Urothelium cell line (cell line): ENCODE data around the gene IFI27.
A peak's percentile ranks its signal among the peaks of the same experiment; 100 is the strongest.
"Not testable (repeated sequence)": the region's sequence is repeated elsewhere in the genome, so short reads cannot be mapped to it uniquely, and the experiment has no call there.

Experiments used
- DNase-seq: peaks from one replicate; pipeline ENCODE4 v3.0.0; 2011; ENCODE audit warnings: low spot score, mixed read lengths
- FAIRE-seq: peaks from 2 replicates; lab custom pipeline; 2011; peaks lifted over from hg19 to GRCh38; lab: Jason Lieb, UNC

Gene IFI27

GRCh38 chr14:94110552-94111181 is at the start of gene IFI27:
Gene IFI27, plus strand, starts transcription at chr14:94110736.
- DNase-seq = no peak

GRCh38 chr14:94062344-94062940 is 48.1 kb upstream of the IFI27 start:
- no peak for FAIRE-seq
- peak; percentile 66 for DNase-seq

More at GRCh38 chr14:94110552-94111181, at the start of gene IFI27:
- no peak for FAIRE-seq

- no peak for DNase-seq
Measured at GRCh38 chr14:94066089-94066676, 44.4 kb upstream of the IFI27 start.

GRCh38 chr14:94072076-94072475 is 38.5 kb upstream of the IFI27 start:
- not testable (repeated sequence) for FAIRE-seq, DNase-seq

More at GRCh38 chr14:94066089-94066676, 44.4 kb upstream of the IFI27 start:
- FAIRE-seq = no peak

- no peak for FAIRE-seq
- DNase-seq = no peak
Measured at GRCh38 chr14:94074534-94074933, 36.0 kb upstream of the IFI27 start.

GRCh38 chr14:94075008-94075407 is 35.5 kb upstream of the IFI27 start:
- FAIRE-seq = no peak
- no peak for DNase-seq

- no peak for DNase-seq
- FAIRE-seq = no peak
Measured at GRCh38 chr14:94077111-94077821, 33.3 kb upstream of the IFI27 start.

- DNase-seq (no peak), FAIRE-seq (no peak)
Measured at GRCh38 chr14:94077823-94078222, 32.7 kb upstream of the IFI27 start.

- FAIRE-seq (no peak), DNase-seq (peak; percentile 20)
Measured at GRCh38 chr14:94079891-94080620, 30.5 kb upstream of the IFI27 start.

- DNase-seq (peak; percentile 94), FAIRE-seq (no peak)
Measured at GRCh38 chr14:94080621-94081385, 29.7 kb upstream of the IFI27 start, which contains the start of the genes DDX24 and IFI27L1. Gene DDX24, minus strand, starts transcription at chr14:94081202. Its CDS starts 1,460 bp downstream, at chr14:94079742. Gene IFI27L1, plus strand, starts transcription at chr14:94081310. Its CDS starts 15,628 bp downstream, at chr14:94096938.

GRCh38 chr14:94081386-94081820 is 29.1 kb upstream of the IFI27 start:
- DNase-seq (no peak), FAIRE-seq (no peak)

GRCh38 chr14:94087891-94088290 is 22.6 kb upstream of the IFI27 start:
- FAIRE-seq = no peak

GRCh38 chr14:94088516-94088915 is 22.0 kb upstream of the IFI27 start:
- no peak for FAIRE-seq

More at GRCh38 chr14:94087891-94088290, 22.6 kb upstream of the IFI27 start:
- no peak for DNase-seq

GRCh38 chr14:94089479-94089878 is 21.1 kb upstream of the IFI27 start:
- FAIRE-seq = no peak
- DNase-seq = no peak

More at GRCh38 chr14:94088516-94088915, 22.0 kb upstream of the IFI27 start:
- no peak for DNase-seq

GRCh38 chr14:94093418-94093817 is 17.1 kb upstream of the IFI27 start:
- FAIRE-seq = no peak
- no peak for DNase-seq

GRCh38 chr14:94097091-94097490 is 13.4 kb upstream of the IFI27 start:
- DNase-seq = no peak

GRCh38 chr14:94098326-94098992 is 12.1 kb upstream of the IFI27 start:
- FAIRE-seq (no peak), DNase-seq (no peak)

More at GRCh38 chr14:94097091-94097490, 13.4 kb upstream of the IFI27 start:
- no peak for FAIRE-seq

- FAIRE-seq (no peak), DNase-seq (no peak)
Measured at GRCh38 chr14:94099006-94099405, 11.5 kb upstream of the IFI27 start.

GRCh38 chr14:94100847-94101246 is 9.7 kb upstream of the IFI27 start:
- no peak for FAIRE-seq

More at GRCh38 chr14:94100847-94101246, 9.7 kb upstream of the IFI27 start:
- peak; percentile 31 for DNase-seq
